Kidney epithelial cell (primary cell): ENCODE data around the gene CDH11. TPM values are rescaled to one million over a fixed set of nuclear protein-coding genes. Genes with fewer than 3 reads are reported as not detected.

Source experiments
- DNase-seq: peaks from one replicate; pipeline ENCODE4 v3.0.0-alpha.2; 2010; ENCODE audit warnings: low read depth
- H3K27me3 ChIP-seq: 2 replicates; pipeline ENCODE4 v1.6.0; 2011; ENCODE audit warnings: low read length; ENCODE audit not compliant: control insufficient read depth, insufficient read depth
- H3K36me3 ChIP-seq: 2 replicates; pipeline ENCODE4 v1.5.1; 2011; ENCODE audit warnings: low read length; ENCODE audit not compliant: control insufficient read depth, insufficient read depth
- H3K4me3 ChIP-seq: 2 replicates; pipeline ENCODE4 v1.5.1; 2011; ENCODE audit warnings: low read depth, mild to moderate bottlenecking, control low read depth, low read length
- total RNA-seq: library from RNA; depleted of rRNA; stranded (reverse); fragments of >200 nt; gene quantifications from 2 replicates; pipeline ENCODE4 v1.2.3, GENCODE V29; 2015
- TF ChIP-seq, protein P1 (sequence below): IDR thresholded peaks from 2 replicates; pipeline ENCODE4 v1.5.1; 2011; ENCODE audit warnings: mild to moderate bottlenecking, moderate library complexity, low read length, control low read depth, inconsistent platforms; ENCODE audit not compliant: insufficient read depth, poor library complexity, severe bottlenecking

CDH11 gene
- total RNA-seq, 1 donor from 2014 or later: 135 TPM

GRCh38 chr16:65066651-65067050 is 55.2 kb downstream of the CDH11 start:
- TF ChIP-seq, protein P1, sequence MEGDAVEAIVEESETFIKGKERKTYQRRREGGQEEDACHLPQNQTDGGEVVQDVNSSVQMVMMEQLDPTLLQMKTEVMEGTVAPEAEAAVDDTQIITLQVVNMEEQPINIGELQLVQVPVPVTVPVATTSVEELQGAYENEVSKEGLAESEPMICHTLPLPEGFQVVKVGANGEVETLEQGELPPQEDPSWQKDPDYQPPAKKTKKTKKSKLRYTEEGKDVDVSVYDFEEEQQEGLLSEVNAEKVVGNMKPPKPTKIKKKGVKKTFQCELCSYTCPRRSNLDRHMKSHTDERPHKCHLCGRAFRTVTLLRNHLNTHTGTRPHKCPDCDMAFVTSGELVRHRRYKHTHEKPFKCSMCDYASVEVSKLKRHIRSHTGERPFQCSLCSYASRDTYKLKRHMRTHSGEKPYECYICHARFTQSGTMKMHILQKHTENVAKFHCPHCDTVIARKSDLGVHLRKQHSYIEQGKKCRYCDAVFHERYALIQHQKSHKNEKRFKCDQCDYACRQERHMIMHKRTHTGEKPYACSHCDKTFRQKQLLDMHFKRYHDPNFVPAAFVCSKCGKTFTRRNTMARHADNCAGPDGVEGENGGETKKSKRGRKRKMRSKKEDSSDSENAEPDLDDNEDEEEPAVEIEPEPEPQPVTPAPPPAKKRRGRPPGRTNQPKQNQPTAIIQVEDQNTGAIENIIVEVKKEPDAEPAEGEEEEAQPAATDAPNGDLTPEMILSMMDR: no peak
- H3K36me3 ChIP-seq: no peaks in the 10 kb centered on the region
- DNase-seq: no peak

DNA sequence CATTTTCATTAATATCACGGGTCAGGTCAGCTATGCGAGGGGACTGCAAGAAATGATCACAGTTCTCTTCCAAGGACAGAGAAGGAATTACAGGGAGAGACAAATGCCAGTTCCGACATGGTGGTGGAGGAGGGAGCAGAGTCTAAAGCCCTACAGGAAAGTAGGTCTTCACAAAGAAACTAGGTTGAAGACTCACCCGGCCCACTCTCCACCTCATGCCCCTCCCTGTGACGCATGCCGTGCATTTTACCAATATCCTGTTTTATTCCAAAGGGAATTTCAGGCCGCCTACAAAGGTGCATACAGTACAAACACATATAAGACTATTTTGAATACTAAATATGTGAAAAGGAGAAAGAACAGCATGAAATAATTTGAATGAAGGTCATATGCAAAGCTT is 56.8 kb downstream of the CDH11 start:
- H3K27me3 ChIP-seq: no peaks in the 10 kb centered on the region
- no peaks in the 10 kb centered on the region for H3K36me3 ChIP-seq
- DNase-seq: no peak
- H3K4me3 ChIP-seq: no peak overlapping the region
- TF ChIP-seq, protein P1: no peak

More at GRCh38 chr16:65066651-65067050, 55.2 kb downstream of the CDH11 start:
- Histone ChIP-seq H3K27me3 (no peaks in the 10 kb centered on the region), H3K4me3 (no peak overlapping the region)

- H3K27me3 ChIP-seq: peaks cover 2% of the 10 kb centered on the region
- no peaks in the 10 kb centered on the region for H3K36me3 ChIP-seq
- H3K4me3 ChIP-seq: no peak overlapping the region
- TF ChIP-seq, protein P1: no peak
- no peak for DNase-seq
These were observed 57.7 kb downstream of the CDH11 start for GRCh38 chr16:65064131-65064530.

- TF ChIP-seq, protein P1: no peak
- H3K4me3 ChIP-seq: no peak overlapping the region
- H3K27me3 ChIP-seq: peaks cover 2% of the 10 kb centered on the region
- H3K36me3 ChIP-seq: no peaks in the 10 kb centered on the region
- no peak for DNase-seq
These were observed 58.9 kb downstream of the CDH11 start for GRCh38 chr16:65062736-65063583.

DNA sequence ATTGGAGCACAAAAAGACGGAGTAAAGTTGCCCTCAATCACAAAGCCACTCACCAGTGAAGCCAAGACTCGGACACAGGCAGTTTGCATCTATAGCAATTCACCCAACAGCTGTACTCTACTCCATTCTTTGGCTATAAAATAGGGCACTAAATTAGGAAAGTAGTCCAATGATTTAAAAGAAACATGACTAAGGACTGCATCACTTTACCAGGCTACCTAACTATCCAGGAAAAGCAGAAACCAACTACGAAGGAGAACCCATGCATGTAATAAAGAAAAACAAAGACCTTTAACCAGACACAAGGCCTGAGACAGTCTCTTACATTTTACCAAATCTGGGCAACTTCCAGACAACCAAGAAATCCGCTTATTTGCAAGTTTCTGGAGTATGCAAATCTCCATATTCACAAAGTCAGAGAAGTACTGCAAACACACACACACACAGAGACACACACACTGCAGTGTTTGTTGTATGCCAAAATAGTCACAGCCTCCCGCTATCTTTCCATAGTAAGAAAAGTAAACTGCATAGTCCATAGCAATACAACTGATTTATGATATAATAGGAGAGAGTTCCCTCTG is 59.8 kb downstream of the CDH11 start:
- no peaks in the 10 kb centered on the region for H3K36me3 ChIP-seq
- H3K4me3 ChIP-seq: no peak overlapping the region
- no peak for DNase-seq
- H3K27me3 ChIP-seq: peaks cover 2% of the 10 kb centered on the region
- TF ChIP-seq, protein P1: no peak
